T47D (cell line): ENCODE results near the gene STK11.
A peak's percentile ranks its signal among the peaks of the same experiment; 100 is the strongest.

Experiments used
- DNase-seq, 2 experiments: peaks; one replicate each; pipeline versions ENCODE4 v3.0.0 to v3.0.0-alpha.2; 2011 to 2012; ENCODE audit warnings: low read depth in 1 of 2, low spot score in 1 of 2
- JUND ChIP-seq: IDR thresholded peaks from 2 replicates; pipeline ENCODE4 v1.6.1; 2012; ENCODE audit warnings: low read depth
- in situ Hi-C: cut with HindIII; loops from 2 replicates; pipeline ENCODE4 v1.10.0; 2016; ENCODE audit warnings: low sequenced_read_pairs, low pct_unique_long_range_greater_than_20kb

The STK11 gene

DNA sequence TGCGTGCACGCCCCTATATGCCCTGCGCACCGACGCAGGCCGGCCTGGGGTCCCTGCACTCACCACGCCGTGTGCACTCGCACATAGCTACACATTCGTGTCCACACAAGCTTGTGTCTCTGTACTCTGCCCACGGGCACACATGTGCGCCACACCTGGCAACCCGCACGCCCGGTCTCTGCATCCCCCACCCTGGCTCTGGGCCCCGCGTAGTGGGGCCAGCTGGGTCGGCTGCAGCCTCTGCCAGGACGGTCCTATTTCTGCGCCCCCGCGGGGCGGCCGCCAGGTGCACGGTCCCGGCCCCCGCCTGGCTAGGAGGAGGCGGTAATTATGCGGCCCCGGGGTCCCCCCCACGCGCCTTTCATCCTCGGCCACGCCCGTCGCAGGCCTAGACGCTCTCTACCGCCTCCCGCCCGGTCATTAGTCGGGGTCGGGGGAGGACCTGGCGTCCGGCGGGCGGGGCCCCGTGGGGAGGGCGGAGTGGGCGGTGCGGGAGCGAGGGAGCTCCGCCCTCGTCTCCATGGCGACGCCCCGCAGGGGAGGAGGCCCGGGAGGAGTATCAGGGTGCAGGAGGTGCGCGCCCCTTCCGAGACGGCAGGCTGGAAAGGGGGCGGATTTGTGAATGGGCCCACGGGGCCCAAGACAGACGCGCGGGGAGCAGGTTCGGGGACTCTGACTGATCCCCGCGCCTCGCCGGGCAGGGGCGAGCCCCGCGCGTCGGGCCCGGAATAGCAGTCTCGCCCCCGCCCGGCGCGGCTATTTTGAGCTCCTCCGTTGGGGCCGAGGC, 60.7 kb downstream of the STK11 start:
- DNase-seq, result peak; percentile 74 to 93
- in situ Hi-C loops, result no loop called here
- no peak for TF ChIP-seq JUND

DNA sequence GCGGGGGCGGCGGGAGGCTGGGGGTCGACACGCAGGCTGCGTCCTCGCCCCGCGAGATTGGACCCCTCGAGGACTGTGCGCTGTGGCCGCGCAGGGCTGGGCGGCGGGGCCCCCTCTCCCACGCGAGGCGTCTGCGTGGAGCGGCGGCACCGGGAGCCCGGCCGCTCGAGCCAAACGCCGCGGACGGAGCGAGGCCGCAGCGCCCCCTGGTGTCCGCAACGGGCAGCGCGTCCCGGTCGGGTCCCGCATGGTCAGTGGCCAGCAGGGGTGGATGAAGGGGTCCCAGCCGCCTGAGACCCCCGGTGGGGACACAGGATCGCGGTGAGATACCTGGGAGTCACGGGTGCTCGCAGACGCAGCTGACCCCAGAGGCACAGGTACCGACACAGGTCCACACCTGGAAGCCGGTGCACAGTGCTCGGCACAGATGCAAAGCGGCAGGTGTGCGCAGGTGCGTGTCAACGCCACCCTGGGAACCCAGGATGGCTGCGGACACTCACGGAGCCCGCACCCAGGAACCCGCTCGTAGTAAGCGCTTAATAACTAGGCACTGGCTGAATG, 61.4 kb downstream of the STK11 start:
- in situ Hi-C loops, result no loop called here
- peak in 1 of 2 experiments; percentile 67 for DNase-seq
- TF ChIP-seq JUND, result no peak

DNA sequence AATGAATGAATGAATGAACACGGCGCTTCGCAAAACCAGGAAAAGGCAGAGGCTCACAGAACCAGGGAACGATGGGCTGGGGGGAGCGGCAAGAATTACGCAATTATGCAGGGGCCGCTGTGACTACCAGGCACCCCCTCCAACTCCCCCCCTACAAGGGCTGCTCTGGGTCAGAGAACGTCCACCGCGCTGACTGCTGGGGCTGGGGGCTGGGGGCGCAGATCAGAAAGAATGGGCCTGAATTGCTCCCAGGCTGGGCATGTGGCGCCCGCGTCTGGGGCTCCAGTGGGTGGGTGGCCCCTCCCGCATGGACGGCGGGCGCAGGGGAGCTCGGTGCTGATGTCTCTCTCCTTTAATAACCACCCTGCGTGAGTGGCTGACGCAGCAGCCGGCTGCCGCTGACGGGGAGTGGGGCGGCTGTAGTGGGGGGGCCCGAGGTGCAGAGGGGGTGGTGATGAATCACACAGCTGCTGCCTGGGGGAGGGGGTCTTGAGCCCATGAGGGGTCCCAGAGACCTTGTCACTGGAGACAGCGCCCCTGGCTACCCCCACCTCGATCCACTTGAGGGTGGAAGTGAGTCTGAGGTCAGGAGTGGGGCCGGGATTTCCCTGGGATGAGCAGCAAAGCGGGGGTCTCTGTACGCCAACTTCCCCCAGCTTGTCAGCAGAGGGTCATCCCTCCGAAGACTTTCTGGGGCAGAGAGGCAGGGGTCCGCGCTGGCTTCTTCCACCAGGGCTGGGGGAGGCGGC, 62.1 kb downstream of the STK11 start:
- in situ Hi-C loops, result no loop called here
- TF ChIP-seq JUND, result no peak
- DNase-seq, result no peak

DNA sequence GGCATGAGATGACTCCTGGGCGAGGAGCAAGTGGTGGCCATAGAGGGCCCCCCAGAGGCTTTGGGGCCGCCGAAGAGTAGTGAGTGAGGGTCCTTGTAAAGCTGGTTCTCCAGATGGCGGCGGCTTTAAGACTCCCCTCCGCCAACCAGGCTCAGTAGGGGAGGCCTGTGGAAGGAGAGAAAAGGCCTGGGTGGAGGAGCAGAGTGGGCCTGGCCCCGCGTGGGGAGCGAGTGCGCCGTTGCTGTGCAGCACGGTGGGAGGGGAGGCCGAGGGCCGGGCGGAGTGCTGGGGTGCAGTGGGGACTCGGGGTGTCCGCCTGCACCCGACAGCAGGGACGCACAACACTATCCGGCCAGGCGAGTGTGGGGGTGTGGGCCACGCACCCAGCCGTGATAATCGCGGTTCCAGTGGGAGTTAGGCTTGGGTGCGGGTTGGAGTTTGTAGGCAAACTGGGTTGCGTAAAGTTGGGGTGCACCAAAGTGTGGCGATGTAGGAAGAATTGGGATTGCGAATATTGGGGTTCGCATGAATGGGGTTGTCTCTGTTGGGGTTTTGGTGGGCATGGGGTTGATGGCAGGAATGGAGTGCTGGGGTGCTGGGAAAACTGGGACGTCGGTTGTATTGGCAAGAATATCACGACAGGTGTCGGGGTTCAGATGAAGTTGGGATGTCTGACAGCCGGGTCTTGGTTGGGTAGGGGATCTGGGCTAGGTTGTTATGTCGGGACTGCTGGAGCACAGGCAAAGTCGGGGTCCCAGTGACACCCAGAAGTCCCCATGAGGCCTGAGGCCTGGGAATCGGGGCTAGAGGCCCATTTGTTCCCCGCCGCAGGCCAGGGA, 62.9 kb downstream of the STK11 start:
- no peak for TF ChIP-seq JUND

DNA sequence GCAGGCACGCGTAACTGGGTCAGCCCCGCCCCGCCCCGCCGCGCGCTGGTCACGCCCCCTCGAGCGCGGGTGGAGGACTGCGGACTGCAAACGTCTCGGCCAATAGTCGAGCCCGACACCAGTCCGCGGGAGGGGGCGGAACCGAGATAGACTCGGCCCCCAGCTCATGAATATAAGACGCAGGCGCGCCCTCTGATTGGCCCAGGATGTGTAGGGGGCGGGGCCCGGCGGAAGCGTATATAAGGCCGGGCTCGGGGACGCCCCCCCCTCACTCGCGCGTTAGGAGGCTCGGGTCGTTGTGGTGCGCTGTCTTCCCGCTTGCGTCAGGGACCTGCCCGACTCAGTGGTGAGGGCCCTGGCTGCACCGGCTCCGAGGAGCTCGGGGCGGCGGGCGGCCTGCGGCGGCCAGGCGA, 63.5 kb downstream of the STK11 start, which contains the start of gene CIRBP:
Gene CIRBP (plus strand): TSS at position 268 of the 413 bp plus-strand sequence. CDS start 1,602 bp downstream, outside the sequence.
- in situ Hi-C loops, result no loop called here
- peak; percentile 96 to 98 for DNase-seq
- no peak for TF ChIP-seq JUND

More for the DNA sequence above, 62.9 kb downstream of the STK11 start:
- no peak for DNase-seq
- in situ Hi-C loops, result no loop called here

DNA sequence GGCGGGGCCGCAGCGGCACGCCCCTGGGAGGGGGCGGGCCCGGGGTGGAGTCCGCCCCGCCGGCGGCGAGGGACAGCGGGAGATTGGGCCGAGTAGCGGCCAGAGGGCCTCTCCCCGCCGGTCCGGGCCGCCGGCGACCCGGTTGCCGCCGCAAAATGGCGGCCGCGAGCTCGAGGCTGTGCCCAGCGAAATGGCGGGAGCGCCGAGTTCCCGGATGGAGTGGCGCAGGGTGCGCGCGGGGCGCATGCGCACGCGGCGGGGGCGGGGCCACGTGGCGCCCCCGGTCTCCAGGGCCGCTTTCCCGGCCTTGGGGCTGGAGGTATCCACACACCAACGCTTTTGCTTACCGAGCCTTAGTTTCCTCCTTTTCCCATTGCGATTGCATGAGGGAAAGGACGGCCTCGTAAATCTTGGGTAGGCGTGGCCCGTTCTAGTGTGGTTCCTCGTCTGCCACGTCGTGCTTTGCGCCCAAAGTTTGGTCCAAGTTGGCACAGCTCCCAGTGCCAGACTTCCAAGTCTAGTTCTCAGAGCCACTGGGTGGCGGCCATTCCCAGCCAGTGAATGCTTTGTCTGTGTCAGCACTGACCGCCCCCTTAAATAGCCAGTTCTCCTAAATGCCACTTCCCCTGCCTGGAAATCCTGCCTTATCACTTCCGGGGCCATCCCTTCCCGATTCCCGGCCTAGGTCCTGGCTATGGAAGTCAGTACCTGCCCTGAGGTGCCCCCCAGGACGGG, 64.1 kb downstream of the STK11 start:
- peak; percentile 77 to 87 for DNase-seq
- in situ Hi-C loops, result no loop called here
- no peak for TF ChIP-seq JUND

DNA sequence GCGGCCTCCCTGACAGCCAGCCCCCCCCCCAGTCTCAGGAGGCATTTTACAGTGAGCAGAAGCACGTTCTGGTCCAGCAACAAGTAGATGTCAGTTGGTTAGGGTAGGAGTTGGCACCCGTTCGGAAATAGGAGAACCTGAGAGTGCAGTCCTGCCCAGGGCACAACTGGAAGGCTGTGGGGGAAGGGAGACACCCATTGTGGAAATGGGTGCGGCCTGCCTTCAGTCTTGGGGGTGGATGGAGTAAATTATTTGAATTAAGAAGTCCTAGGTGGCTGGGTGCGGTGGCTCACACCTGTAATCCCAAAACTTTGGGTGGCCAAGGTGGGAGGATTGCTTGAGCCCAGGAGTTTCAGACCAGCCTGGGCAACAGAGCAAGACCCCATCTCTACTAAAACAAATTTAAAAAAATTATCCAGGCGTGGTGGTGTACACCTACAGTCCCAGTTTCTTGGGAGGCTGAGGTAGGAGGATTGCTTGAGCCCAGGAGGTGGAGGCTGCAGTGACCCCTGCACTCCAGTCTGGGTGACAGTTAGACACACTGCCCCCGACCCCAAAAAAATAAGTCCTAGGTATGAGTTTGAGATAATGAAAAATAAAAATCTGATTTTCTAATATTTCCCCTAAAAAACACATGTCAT, 64.8 kb downstream of the STK11 start:
- DNase-seq, result peak in 1 of 2 experiments; percentile 78
- TF ChIP-seq JUND, result no peak
- in situ Hi-C loops, result no loop called here

DNA sequence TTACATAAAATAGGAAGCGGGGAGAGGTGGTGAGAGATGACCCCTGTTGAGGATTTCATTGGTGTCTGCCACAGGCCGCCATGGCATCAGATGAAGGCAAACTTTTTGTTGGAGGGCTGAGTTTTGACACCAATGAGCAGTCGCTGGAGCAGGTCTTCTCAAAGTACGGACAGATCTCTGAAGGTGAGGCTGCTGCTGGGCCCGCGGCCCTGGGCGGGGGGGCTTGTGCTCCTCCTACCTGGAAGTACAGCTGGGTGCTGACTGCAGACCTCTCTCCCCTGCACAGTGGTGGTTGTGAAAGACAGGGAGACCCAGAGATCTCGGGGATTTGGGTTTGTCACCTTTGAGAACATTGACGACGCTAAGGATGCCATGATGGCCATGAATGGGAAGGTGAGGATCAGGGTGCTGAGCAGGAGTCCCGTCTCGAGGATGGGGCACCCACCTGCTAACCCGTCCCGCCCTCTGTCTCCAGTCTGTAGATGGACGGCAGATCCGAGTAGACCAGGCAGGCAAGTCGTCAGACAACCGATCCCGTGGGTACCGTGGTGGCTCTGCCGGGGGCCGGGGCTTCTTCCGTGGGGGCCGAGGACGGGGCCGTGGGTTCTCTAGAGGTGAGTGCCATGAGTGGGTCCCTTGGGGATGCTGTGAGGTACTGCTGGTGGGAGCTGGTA, 65.4 kb downstream of the STK11 start:
- DNase-seq, result no peak
- no peak for TF ChIP-seq JUND
- in situ Hi-C loops, result no loop called here

DNA sequence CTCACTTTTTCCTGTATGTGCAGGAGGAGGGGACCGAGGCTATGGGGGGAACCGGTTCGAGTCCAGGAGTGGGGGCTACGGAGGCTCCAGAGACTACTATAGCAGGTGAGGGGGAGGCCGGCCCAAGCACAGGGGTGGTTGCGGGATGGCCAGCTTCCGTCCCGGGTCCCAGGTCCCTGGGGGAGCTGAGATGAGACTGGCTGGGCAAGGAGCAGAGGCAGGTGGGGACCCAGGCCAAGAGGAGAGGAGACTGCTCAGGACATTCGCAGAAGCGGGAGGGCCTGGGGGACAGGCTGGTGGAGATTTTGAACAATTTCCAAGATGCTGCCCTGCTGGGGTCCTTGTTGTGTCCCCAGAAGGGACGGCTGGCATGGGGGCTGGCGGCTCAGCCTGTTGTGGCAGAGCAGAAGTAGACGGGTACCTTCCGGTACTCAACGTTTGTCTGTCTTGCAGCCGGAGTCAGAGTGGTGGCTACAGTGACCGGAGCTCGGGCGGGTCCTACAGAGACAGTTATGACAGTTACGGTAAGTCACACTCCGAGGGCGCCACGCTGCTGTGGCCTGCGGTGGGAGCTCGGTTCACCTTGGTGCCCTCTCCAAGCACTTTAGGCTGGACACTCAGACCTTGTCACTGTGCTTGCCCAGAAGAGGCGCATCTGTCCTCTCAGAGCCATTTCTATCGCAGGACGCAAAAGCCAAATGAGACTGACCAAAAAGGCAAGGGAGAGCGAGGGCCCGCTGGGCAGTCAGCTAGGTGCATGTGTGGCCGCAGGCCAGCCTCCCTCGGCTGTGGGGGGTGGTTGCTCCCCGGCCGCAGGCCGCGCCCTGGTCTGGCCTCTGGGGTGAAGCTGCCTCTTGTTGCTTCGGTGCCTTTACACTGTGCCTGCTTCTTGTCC, 66.2 kb downstream of the STK11 start:
- TF ChIP-seq JUND, result no peak

DNA sequence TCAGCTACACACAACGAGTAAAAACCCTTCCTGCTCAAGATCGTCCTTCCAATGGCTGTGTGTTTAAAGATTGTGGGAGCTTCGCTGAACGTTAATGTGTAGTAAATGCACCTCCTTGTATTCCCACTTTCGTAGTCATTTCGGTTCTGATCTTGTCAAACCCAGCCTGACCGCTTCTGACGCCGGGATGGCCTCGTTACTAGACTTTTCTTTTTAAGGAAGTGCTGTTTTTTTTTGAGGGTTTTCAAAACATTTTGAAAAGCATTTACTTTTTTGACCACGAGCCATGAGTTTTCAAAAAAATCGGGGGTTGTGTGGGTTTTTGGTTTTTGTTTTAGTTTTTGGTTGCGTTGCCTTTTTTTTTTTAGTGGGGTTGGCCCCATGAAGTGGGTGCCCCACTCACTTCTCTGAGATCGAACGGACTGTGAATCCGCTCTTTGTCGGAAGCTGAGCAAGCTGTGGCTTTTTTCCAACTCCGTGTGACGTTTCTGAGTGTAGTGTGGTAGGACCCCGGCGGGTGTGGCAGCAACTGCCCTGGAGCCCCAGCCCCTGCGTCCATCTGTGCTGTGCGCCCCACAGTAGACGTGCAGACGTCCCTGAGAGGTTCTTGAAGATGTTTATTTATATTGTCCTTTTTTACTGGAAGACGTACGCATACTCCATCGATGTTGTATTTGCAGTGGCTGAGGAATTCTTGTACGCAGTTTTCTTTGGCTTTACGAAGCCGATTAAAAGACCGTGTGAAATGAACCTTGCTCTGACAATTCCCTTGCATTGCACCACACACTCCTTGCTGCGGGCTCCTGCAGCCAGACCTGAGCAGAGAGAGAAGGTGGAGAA, 67.1 kb downstream of the STK11 start:
- in situ Hi-C loops, result no loop called here
- no peak for TF ChIP-seq JUND
- no peak for DNase-seq

More for the DNA sequence above, 66.2 kb downstream of the STK11 start:
- in situ Hi-C loops, result no loop called here
- no peak for DNase-seq
